Astrocyte (in vitro differentiated cells and primary cell): ENCODE measurements around the gene ME3.

Experiments
- CTCF ChIP-seq: IDR thresholded peaks from 2 replicates; pipeline ENCODE4 v1.5.1; 2011; ENCODE audit warnings: low read depth, mild to moderate bottlenecking, inconsistent platforms, low read length, moderate library complexity; ENCODE audit not compliant: insufficient read depth
- EZH2 ChIP-seq: IDR thresholded peaks from 2 replicates; pipeline ENCODE4 v1.6.1; 2012; ENCODE audit warnings: mild to moderate bottlenecking, low read length, inconsistent platforms; ENCODE audit not compliant: insufficient read depth

GRCh38 chr11:86482692-86483091 is 189.7 kb downstream of the ME3 start:
- TF ChIP-seq CTCF: no peak
- TF ChIP-seq EZH2: no peak
